Purkinje cell (primary cell): ENCODE results near the gene ANP32D. TPM values are rescaled to one million over a fixed set of nuclear protein-coding genes. Genes with fewer than 3 reads are reported as not detected.

ENCODE experiments used
- polyA plus RNA-seq: library from polyadenylated mRNA; unstranded; fragments of >200 nt; fragmentation: Nextera tagmentation; gene quantifications from 2 replicates; pipeline ENCODE4 v1.2.1, GENCODE V29; 2014

Gene ANP32D
- polyA plus RNA-seq = not detected in 2 replicates

DNA sequence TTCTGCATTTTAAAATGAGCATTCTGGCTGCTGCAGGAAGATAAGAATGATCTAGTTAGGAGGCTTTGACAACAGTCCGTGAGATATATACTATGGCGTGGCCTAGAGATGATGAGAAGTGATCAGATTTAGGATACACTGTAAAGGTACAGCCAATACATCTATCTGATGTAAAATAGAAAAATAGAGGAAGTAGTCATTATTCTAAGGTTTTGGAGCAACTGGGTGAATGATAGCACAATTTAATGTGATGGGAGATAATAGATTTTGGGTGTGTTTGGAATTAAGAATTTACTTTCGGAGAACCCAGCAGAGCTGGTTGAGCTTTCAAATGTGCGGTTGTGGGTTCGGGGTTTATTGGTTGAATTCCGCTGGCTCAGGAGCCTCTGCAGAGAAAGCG, at the start of gene ANP32D:
TSS of gene ANP32D (plus strand) at position 301 of the 400 bp plus-strand sequence. CDS start 106 bp downstream, outside the sequence.

DNA sequence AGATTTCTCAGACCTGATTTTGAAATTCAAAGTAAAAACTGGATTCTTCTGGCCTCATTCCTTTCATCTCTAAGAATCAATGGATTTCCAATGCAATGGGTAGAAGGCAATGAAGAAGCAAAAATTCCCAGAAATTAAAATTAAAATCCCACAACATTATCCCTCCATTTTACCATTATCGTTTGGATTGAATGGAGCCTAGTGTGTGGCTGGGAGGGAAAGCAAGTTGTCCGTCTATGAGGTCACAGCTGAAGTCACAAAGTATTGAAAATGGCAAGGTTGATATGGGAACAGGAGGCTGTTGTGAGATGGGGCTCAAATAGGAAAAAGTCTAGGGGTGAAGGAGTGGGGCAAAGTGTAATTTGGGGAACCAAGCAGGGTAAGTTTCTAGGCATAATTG, 9.8 kb downstream of the ANP32D start, which contains the start of gene C12orf54:
TSS of gene C12orf54 (plus strand) at position 301 of the 400 bp plus-strand sequence. CDS start 799 bp downstream, outside the sequence.

Other genes starting within 250 kb of the ANP32D start
- 4.8 and 7.6 TPM in 2 replicates for gene ZNF641, start 121.6 kb upstream of the ANP32D start, polyA plus RNA-seq
- not detected in 2 replicates for gene C12orf54, start 9.9 kb downstream of the ANP32D start, polyA plus RNA-seq
- gene OR8S1, start 53.1 kb downstream of the ANP32D start, polyA plus RNA-seq = not detected in 2 replicates
- gene LALBA, start 97.5 kb downstream of the ANP32D start, polyA plus RNA-seq = not detected in 2 replicates
- gene KANSL2, start 209.7 kb downstream of the ANP32D start, polyA plus RNA-seq = 10.5 and 17.2 TPM in 2 replicates
- 5.7 and 17.9 TPM in 2 replicates for gene CCNT1, start 244.1 kb downstream of the ANP32D start, polyA plus RNA-seq